ENCODE data around the gene PHF2.

- no peak for TF ChIP-seq EZH2phosphoT487 (IDR thresholded peaks at IDR 0.05; ENCODE audit: low read length)
- no peak for TF ChIP-seq CTCF (IDR thresholded peaks at IDR 0.05; ENCODE audit: low read length)
- no peak for TF ChIP-seq EZH2 (optimal IDR thresholded peaks at IDR 0.05; ENCODE audit: low read depth, low read length)
Measured at GRCh38 chr9:93669958-93670207, 93.5 kb downstream of the PHF2 start.
